GM18505 (cell line): ENCODE results near the gene NDC1.

Experiments
- ATAC-seq: cut with Tn5 transposase; IDR thresholded peaks from one replicate; pipeline ENCODE4 v1.9.1; 2021; ENCODE audit not compliant: unreplicated experiment
- POLR2A ChIP-seq: IDR thresholded peaks from 4 replicates; pipeline ENCODE4 v1.6.1; 2011; ENCODE audit warnings: borderline replicate concordance; ENCODE audit not compliant: insufficient read depth, insufficient read length; ENCODE audit errors: extremely low read depth

NDC1 gene

GRCh38 chr1:53736290-53736689 lies 101.8 kb downstream of the NDC1 start:
- ATAC-seq: no peak
- no peak for TF ChIP-seq POLR2A

GRCh38 chr1:53735681-53736080 lies 102.4 kb downstream of the NDC1 start:
- ATAC-seq: no peak
- no peak for TF ChIP-seq POLR2A

- no peak for ATAC-seq
- TF ChIP-seq POLR2A: no peak
Observed at GRCh38 chr1:53735261-53735660, 102.8 kb downstream of the NDC1 start.

- ATAC-seq: no peak
- TF ChIP-seq POLR2A: no peak
Observed at GRCh38 chr1:53734650-53735211, 103.4 kb downstream of the NDC1 start.

GRCh38 chr1:53733975-53734649 lies 104.0 kb downstream of the NDC1 start:
- TF ChIP-seq POLR2A: no peak
- ATAC-seq: no peak

- no peak for TF ChIP-seq POLR2A
- ATAC-seq: no peak
Observed at GRCh38 chr1:53733447-53733931, 104.6 kb downstream of the NDC1 start.

- no peak for ATAC-seq
- TF ChIP-seq POLR2A: no peak
Observed at GRCh38 chr1:53732912-53733317, 105.2 kb downstream of the NDC1 start.

- no peak for ATAC-seq
- TF ChIP-seq POLR2A: no peak
Observed at GRCh38 chr1:53732409-53732808, 105.7 kb downstream of the NDC1 start.

- no peak for ATAC-seq
- no peak for TF ChIP-seq POLR2A
Observed at GRCh38 chr1:53731779-53732305, 106.3 kb downstream of the NDC1 start.

GRCh38 chr1:53731043-53731600 lies 107.0 kb downstream of the NDC1 start:
- no peak for TF ChIP-seq POLR2A
- no peak for ATAC-seq

- no peak for TF ChIP-seq POLR2A
- ATAC-seq: no peak
Observed at GRCh38 chr1:53730224-53730865, 107.8 kb downstream of the NDC1 start.

GRCh38 chr1:53729456-53730223 lies 108.5 kb downstream of the NDC1 start:
- ATAC-seq: no peak
- no peak for TF ChIP-seq POLR2A
